Upper lobe of left lung (tissue), 6 donors: ENCODE results near the gene BLCAP. TPM values are rescaled to one million over a fixed set of nuclear protein-coding genes. Genes with fewer than 3 reads are reported as not detected.

Experiments used
- ATAC-seq, 2 donors: fragments of 200-7000 bp; cut with Tn5 transposase; one replicate each; pipeline ENCODE4 v1.9.1; 2022; ENCODE audit warnings: mild to moderate bottlenecking in 2 of 2, moderate library complexity in 2 of 2; ENCODE audit not compliant: low FRiP score in 2 of 2
- DNase-seq, 2 donors: peaks; one replicate each; pipeline ENCODE4 v3.0.0-alpha.2; 2019 to 2020
- H3K27ac ChIP-seq, 4 donors: fragments of 200-600 bp; sonication (generic); one replicate each; pipeline ENCODE4 v1.5.1; 2016 to 2019
- H3K27me3 ChIP-seq, 4 donors: fragments of 200-600 bp; sonication (generic); one replicate each; pipeline ENCODE4 v1.5.1; 2017 to 2019
- H3K36me3 ChIP-seq, 4 donors: fragments of 200-600 bp; sonication (generic); one replicate each; pipeline ENCODE4 v1.5.1; 2016 to 2019
- H3K4me1 ChIP-seq, 4 donors: fragments of 200-600 bp; sonication (generic); one replicate each; pipeline ENCODE4 v1.5.1; 2018 to 2019
- H3K4me3 ChIP-seq, 4 donors: fragments of 200-600 bp; sonication (generic); one replicate each; pipeline ENCODE4 v1.5.1; 2017 to 2019; ENCODE audit warnings: mild to moderate bottlenecking in 2 of 4, moderate library complexity in 1 of 4
- H3K9me3 ChIP-seq, 4 donors: fragments of 200-600 bp; sonication (generic); one replicate each; pipeline ENCODE4 v1.5.1; 2018 to 2019
- CTCF ChIP-seq, 6 experiments: fragments of 450-650 bp in 4 of 6; fragments of 200-600 bp in 2 of 6; sonication (generic) in 2 of 6; IDR thresholded peaks; one replicate each; pipeline ENCODE4 v1.5.1; 2016 to 2019; ENCODE audit warnings: antibody characterized with exemption in 6 of 6
- EP300 ChIP-seq, 4 donors: sonication (generic); formaldehyde crosslinking; IDR thresholded peaks; one replicate each; pipeline ENCODE4 v1.5.1; 2017; ENCODE audit warnings: antibody characterized with exemption in 4 of 4, control low read depth in 2 of 4
- POLR2A ChIP-seq, 4 donors: fragments of 450-650 bp; IDR thresholded peaks; one replicate each; pipeline ENCODE4 v1.5.1; 2016 to 2017; ENCODE audit warnings: antibody characterized with exemption in 4 of 4, mild to moderate bottlenecking in 2 of 4
- POLR2AphosphoS5 ChIP-seq, 2 donors: sonication (generic); formaldehyde crosslinking; IDR thresholded peaks; one replicate each; pipeline ENCODE4 v1.5.1; 2017; ENCODE audit warnings: antibody characterized with exemption in 2 of 2
- WGBS, 2 donors: methylation state at CpG; one replicate each; pipeline ENCODE4 v1.1.5; 2017 to 2018; 5-methylcytosine and 5-hydroxymethylcytosine counted together
- total RNA-seq, 6 donors: library from RNA; depleted of rRNA in 4 of 6; stranded (reverse); fragments of >200 nt in 4 of 6; gene quantifications; one replicate each; pipeline versions ENCODE4 v1.1.0 to v1.2.1, GENCODE V29; 2016 to 2021
- donor health status: DM: no; HTN: no; CAD: no; lungs with moderate emphysema.
- donor health status: DM: no; HTN: yes; CAD: no; lungs with severe emphysema.

Gene BLCAP
- total RNA-seq, 6 donors from 2014 or later, result 53.4 to 79.6 (median 66.6) TPM

- WGBS, 2 donors, result 78 to 87% methylated on average over 7 of the region's 7 CpGs
- TF ChIP-seq POLR2A (IDR thresholded peaks at IDR 0.05), result no peak
- TF ChIP-seq EP300 (IDR thresholded peaks at IDR 0.05), result no peak
- no peak for TF ChIP-seq CTCF (IDR thresholded peaks at IDR 0.05)
- TF ChIP-seq POLR2AphosphoS5 (IDR thresholded peaks at IDR 0.05), result no peak
- no peaks in the 10 kb centered on the region for H3K4me1 ChIP-seq
- no peak overlapping the region for H3K27ac ChIP-seq
- H3K27me3 ChIP-seq, result no peaks in the 10 kb centered on the region
- H3K9me3 ChIP-seq, result no peaks in the 10 kb centered on the region
- DNase-seq (peak in 1 of 2 donors; percentile 15), ATAC-seq (no peak)
- no peak overlapping the region for H3K4me3 ChIP-seq
- H3K36me3 ChIP-seq, result no peaks in the 10 kb centered on the region
These were observed 25.7 kb downstream of the BLCAP start for GRCh38 chr20:37501940-37502339.

- H3K27ac ChIP-seq, result no peak overlapping the region
- TF ChIP-seq POLR2AphosphoS5 (IDR thresholded peaks at IDR 0.05) (no peak), CTCF (IDR thresholded peaks at IDR 0.05) (no peak), POLR2A (IDR thresholded peaks at IDR 0.05) (no peak), EP300 (IDR thresholded peaks at IDR 0.05) (no peak)
- no peaks in the 10 kb centered on the region for H3K36me3 ChIP-seq
- DNase-seq, result peak; percentile 4 to 29
- H3K4me3 ChIP-seq, result no peak overlapping the region
- 96 to 97% methylated on average over 7 of the region's 7 CpGs for WGBS, 2 donors
- H3K9me3 ChIP-seq, result no peaks in the 10 kb centered on the region
- no peaks in the 10 kb centered on the region for H3K4me1 ChIP-seq
- no peak for ATAC-seq
- no peaks in the 10 kb centered on the region for H3K27me3 ChIP-seq
These were observed 27.4 kb downstream of the BLCAP start for GRCh38 chr20:37500311-37500710.

GRCh38 chr20:37498066-37498665 is 29.5 kb downstream of the BLCAP start:
- Histone ChIP-seq H3K4me3 (no peak overlapping the region), H3K27ac (no peak overlapping the region), H3K36me3 (peaks cover 0 to 4% (median 0%) of the 10 kb centered on the region in 4 donors), H3K9me3 (no peaks in the 10 kb centered on the region), H3K4me1 (no peaks in the 10 kb centered on the region), H3K27me3 (no peaks in the 10 kb centered on the region)
- DNase-seq (no peak), ATAC-seq (no peak)
- 87 to 98% methylated on average over 2 of the region's 2 CpGs for WGBS, 2 donors
- no peak for TF ChIP-seq CTCF (IDR thresholded peaks at IDR 0.05)
- TF ChIP-seq POLR2A (IDR thresholded peaks at IDR 0.05), result no peak
- TF ChIP-seq EP300 (IDR thresholded peaks at IDR 0.05), result no peak
- TF ChIP-seq POLR2AphosphoS5 (IDR thresholded peaks at IDR 0.05), result no peak

- H3K4me3 ChIP-seq, result no peak overlapping the region
- H3K27ac ChIP-seq, result no peak overlapping the region
- WGBS, 2 donors, result 84 to 90% methylated on average over 5 of the region's 5 CpGs
- H3K9me3 ChIP-seq, result no peaks in the 10 kb centered on the region
- DNase-seq, result no peak
- H3K4me1 ChIP-seq, result no peaks in the 10 kb centered on the region
- no peaks in the 10 kb centered on the region for H3K27me3 ChIP-seq
- peaks cover 0 to 6% (median 0%) of the 10 kb centered on the region in 4 donors for H3K36me3 ChIP-seq
- TF ChIP-seq POLR2AphosphoS5 (IDR thresholded peaks at IDR 0.05), result no peak
- no peak for TF ChIP-seq CTCF (IDR thresholded peaks at IDR 0.05)
- no peak for TF ChIP-seq EP300 (IDR thresholded peaks at IDR 0.05)
- no peak for TF ChIP-seq POLR2A (IDR thresholded peaks at IDR 0.05)
- no peak for ATAC-seq
These were observed 32.9 kb downstream of the BLCAP start for GRCh38 chr20:37494796-37495195.

- Histone ChIP-seq H3K4me1 (no peaks in the 10 kb centered on the region), H3K4me3 (no peak overlapping the region), H3K27me3 (no peaks in the 10 kb centered on the region), H3K36me3 (peaks cover 0 to 6% (median 0%) of the 10 kb centered on the region in 4 donors), H3K27ac (no peak overlapping the region), H3K9me3 (no peaks in the 10 kb centered on the region)
- ATAC-seq (no peak), DNase-seq (no peak)
- WGBS, 2 donors, result 94% methylated on average over 8 of the region's 8 CpGs
- no peak for TF ChIP-seq CTCF (IDR thresholded peaks at IDR 0.05)
- TF ChIP-seq POLR2AphosphoS5 (IDR thresholded peaks at IDR 0.05), result no peak
- TF ChIP-seq EP300 (IDR thresholded peaks at IDR 0.05), result no peak
- no peak for TF ChIP-seq POLR2A (IDR thresholded peaks at IDR 0.05)
These were observed 33.4 kb downstream of the BLCAP start for GRCh38 chr20:37494301-37494700.
